Measurements from ENCODE around the gene SPNS1.
"Not testable (repeated sequence)": the region's sequence is repeated elsewhere in the genome, so short reads cannot be mapped to it uniquely, and the experiment has no call there.

SPNS1 gene

GRCh38 chr16:28974437-28975157, at the start of gene SPNS1:
SPNS1 (plus strand) TSS chr16:28974778; CDS start chr16:28975152, 374 bp downstream.
- peak; percentile 97 to 99 for DNase-seq

GRCh38 chr16:28925386-28926228, 49.0 kb upstream of the SPNS1 start:
- DNase-seq = peak; percentile 57 to 78

- DNase-seq = not testable (repeated sequence)
These were observed 48.3 kb upstream of the SPNS1 start for GRCh38 chr16:28926284-28926683.

- DNase-seq = no peak
These were observed 46.8 kb upstream of the SPNS1 start for GRCh38 chr16:28927815-28928214.

GRCh38 chr16:28930203-28930602, 44.4 kb upstream of the SPNS1 start:
- no peak for DNase-seq

- DNase-seq = peak; percentile 86 to 92
These were observed 43.9 kb upstream of the SPNS1 start for GRCh38 chr16:28930652-28931051.

GRCh38 chr16:28931801-28932225, 42.8 kb upstream of the SPNS1 start, which contains the start of gene CD19:
CD19 (plus strand) TSS chr16:28931971; CDS start chr16:28932001, 30 bp downstream.
- no peak for DNase-seq

- peak; percentile 65 to 92 for DNase-seq
These were observed 42.0 kb upstream of the SPNS1 start for GRCh38 chr16:28932339-28933141.

- DNase-seq = no peak
These were observed 41.4 kb upstream of the SPNS1 start for GRCh38 chr16:28933171-28933570.

GRCh38 chr16:28935346-28935745, 39.2 kb upstream of the SPNS1 start:
- no peak for DNase-seq

- DNase-seq = no peak
These were observed 38.4 kb upstream of the SPNS1 start for GRCh38 chr16:28935924-28936783.

- no peak for DNase-seq
These were observed 37.8 kb upstream of the SPNS1 start for GRCh38 chr16:28936784-28937155.

- DNase-seq = no peak
These were observed 37.2 kb upstream of the SPNS1 start for GRCh38 chr16:28937222-28937876.

GRCh38 chr16:28938721-28939120, 35.9 kb upstream of the SPNS1 start:
- no peak for DNase-seq

- not testable (repeated sequence) for DNase-seq
These were observed 34.8 kb upstream of the SPNS1 start for GRCh38 chr16:28939825-28940224.

- DNase-seq = peak; percentile 96 to 99
These were observed 31.3 kb upstream of the SPNS1 start for GRCh38 chr16:28943281-28943680.

GRCh38 chr16:28946681-28947080, 27.9 kb upstream of the SPNS1 start:
- DNase-seq = no peak

- DNase-seq = peak; percentile 99 to 100
These were observed 23.7 kb upstream of the SPNS1 start, which contains the start of gene NFATC2IP for GRCh38 chr16:28950648-28951409. NFATC2IP (plus strand) TSS chr16:28950937; CDS start chr16:28951012, 75 bp downstream.

- DNase-seq = no peak
These were observed 23.1 kb upstream of the SPNS1 start for GRCh38 chr16:28951410-28951943.

- no peak for DNase-seq
These were observed 16.4 kb upstream of the SPNS1 start for GRCh38 chr16:28958216-28958615.
